Measurements from ENCODE around the gene KMT2C.
"Not testable (repeated sequence)": the region's sequence is repeated elsewhere in the genome, so short reads cannot be mapped to it uniquely, and the experiment has no call there.

The KMT2C gene

DNA sequence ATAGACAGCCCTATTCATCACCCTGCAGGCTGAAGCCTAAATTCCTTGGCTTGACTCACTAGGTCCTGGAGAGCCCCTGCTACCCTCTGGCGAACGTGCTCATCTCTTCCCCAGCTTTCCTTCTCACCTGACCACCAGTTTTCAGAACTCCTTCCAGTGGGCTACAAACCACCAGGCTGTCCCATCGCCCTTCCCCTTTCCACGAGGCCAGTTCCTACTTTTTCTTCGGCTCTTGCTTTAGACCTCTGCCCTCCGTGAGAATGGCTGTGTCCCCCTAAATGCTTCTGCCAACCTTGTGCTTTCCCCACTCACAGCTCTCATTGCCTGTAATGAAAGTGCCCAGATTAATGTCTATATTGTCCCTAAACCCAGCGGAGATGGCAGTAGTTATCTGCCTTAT lies 5.4 kb upstream of the KMT2C start:
- not testable (repeated sequence) for DNase-seq

- DNase-seq = not testable (repeated sequence)
Measured at GRCh38 chr7:152438017-152438416, 2.2 kb upstream of the KMT2C start.

DNA sequence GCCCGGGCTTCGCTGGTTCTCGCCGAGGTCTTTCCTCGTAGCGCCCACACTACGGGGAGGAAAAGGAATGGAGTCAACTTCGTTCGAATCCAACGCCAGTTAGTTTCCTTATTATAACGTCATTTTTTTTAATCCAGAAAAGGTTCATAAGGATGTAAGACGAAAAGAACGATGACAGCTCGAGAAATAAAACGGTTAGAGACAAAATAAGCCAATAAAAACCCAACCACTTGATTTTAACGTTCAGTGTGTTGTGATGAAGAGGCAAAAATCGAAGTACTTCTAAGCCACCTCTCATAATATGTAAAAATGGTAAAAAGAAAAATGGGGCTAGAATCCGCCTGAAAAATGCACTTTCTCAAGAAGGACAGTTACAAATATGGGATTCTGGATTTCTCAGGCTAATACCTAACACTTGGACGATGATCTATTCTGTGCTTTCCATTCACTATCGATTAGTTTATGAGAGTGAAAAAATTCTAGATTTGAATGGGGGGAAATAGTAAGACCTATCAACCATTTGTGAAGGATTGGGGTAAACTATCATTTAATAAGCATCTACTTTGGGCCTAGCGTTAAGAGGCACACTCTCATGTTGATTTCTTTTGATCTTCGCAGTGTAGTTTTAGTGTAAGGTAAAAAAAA lies 1.2 kb upstream of the KMT2C start:
- DNase-seq = not testable (repeated sequence)

GRCh38 chr7:152436111-152436930 lies 518 bp upstream of the KMT2C start:
- peak; percentile 88 for DNase-seq

DNA sequence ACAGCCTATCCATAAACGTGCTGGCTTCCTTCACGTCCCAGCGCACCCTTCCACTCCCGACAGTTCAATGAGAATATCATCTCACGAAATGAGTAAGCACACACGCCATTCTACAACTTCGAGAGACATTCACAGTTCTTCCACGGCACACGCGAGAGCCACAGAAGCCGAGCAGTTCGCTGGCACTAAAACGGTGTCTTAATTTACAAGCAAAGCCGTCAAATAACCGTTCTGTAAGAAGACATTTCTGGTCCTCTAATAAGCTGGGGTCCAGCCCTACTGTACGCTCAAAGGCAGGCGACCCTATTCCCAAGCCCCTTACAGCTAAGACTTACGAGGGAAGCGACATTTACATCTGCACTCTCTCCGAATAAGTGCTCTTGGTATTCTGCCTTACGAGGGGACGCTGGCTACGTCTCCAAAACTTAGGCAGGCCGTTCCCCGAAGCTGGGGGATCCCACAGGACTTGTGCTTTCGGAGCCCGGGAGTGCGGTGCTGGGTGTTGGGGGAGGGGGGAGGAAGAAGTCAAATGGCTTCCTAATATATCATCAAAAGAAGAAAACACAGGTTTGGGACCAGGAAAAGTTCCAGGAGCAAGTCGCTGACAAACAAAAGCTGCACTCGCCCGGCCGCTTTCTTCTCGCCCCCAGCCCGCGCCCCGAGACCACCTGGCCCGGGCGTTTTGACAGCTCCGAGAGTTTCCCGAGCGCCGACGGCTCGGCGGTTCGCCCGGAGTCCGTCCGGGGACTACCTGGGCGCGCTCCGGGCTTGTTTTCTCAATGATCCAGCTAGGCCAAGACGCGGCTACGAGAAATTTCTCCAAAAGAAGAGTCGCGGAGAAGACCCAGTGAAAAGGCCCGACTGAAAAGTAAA lies 1.1 kb downstream of the KMT2C start:
- peak; percentile 46 for DNase-seq

- DNase-seq = peak; percentile 67
Measured at GRCh38 chr7:152433721-152434490, 1.9 kb downstream of the KMT2C start.

- not testable (repeated sequence) for DNase-seq
Measured at GRCh38 chr7:152432735-152433134, 3.1 kb downstream of the KMT2C start.

DNA sequence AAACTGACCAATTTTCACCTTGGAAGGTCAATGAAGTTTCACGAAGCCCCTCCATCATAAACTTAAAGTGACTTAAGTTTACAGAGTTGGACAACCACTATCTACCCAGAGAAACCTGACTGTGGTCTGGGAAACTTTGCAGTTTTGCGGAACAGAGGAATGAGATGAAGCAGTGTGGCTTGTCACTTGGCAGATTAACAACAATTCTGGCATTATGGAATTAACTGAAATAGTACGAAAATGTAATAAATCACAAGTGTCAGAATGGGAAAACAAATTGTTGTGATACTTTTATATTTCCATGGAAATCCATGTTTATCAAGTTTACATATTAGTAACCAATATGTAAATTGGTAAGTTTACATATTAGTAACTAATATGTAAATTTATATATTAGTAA lies 4.9 kb downstream of the KMT2C start:
- DNase-seq = no peak

DNA sequence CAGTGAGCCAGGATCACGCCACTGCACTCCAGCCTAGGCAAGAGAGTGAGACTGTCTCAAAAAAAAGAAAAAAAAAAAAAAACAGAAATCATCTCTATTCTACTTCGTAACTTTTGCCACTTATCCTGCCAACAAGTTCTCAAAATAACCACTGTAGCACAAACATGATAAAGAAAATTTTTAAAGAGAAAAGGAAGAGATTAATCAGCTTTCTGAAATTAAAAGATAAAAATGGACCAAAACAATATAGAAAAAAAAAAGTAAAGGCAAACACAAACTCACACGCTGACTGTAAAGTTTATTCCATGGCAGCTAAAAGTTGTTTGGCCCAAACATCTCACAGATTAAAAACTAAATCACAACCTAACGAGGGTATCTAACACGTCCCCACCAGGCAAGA lies 5.7 kb downstream of the KMT2C start:
- DNase-seq = not testable (repeated sequence)

DNA sequence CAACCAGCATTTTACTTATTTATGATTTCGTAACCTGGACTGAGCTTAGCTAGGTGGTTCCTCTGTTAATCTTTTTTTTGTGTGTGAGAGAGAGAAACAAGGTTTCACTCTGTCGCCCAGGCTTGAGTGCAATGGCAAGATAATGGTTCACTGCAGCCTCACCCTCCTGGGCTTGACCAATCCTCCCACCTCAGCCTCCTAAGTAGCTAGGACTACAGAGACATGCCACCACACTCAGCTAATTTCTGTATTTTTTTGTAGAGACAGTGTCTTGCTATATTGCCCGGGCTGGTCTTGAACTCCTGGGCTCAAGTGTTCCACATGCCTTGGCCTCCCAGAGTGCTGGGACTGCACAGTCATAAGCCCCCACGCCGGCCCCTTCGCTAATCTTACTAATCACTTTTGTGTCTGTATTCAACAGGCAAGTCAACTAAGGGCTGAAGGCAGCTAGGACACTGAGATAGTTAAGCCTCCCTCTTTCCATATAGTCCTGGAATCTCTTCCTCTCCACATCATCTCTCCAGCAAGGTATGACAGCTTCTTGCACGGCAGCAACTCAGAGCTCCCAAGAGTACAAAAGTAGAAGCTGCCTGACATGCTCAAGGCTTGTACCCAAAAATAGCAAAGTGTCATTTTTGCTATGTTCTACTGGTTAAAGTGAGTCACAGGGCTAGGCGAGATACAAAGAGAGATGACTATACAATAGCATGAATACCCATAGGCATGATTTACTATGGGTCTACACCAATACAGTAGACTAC lies 11.3 kb downstream of the KMT2C start:
- no peak for DNase-seq

GRCh38 chr7:152423991-152424347 lies 11.8 kb downstream of the KMT2C start:
- DNase-seq = no peak

GRCh38 chr7:152423171-152423570 lies 12.6 kb downstream of the KMT2C start:
- not testable (repeated sequence) for DNase-seq

- not testable (repeated sequence) for DNase-seq
Measured at GRCh38 chr7:152420950-152421349, 14.9 kb downstream of the KMT2C start.

DNA sequence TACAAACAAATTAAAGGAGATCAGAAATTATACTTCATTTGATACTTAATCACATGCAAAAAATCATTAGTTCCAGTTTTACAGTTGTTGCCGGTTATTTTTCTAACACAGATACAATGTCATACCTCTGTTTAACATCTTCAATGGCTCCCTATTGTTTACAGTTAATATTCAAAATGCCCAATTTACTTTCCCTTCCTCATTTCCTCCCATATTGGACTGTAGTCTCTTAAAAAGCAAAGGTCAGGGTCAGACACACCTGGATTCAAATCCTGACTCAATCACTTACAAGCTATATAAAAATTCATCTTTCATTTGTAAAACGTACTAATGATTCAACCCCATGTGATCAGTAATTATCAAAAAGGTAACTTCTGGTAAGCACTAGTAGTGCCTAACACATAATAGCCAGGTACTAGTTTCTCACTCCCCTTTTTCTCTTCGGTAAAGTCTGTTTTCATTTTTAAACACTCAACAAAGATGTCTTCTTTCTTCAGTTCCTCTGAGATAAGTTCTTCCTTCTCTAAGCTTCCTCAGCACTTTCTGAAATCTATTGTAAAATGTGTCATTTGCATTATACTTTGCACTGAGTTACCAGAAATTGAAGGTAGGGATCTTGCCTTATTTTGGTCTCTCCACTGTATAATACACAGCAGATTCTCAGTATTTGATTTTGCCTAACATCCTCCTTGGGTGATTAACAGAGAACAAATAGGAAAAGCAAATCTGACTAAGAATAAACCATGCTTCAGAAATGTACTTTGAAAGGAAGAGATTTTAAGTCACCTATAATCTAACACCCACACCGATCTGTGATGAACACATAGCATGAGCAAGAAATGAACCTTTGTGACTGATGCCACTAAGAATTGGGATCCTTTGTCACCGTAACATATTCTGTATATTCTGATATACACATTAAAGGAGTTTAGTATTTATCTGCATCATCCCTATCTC lies 16.1 kb downstream of the KMT2C start:
- no peak for DNase-seq

DNA sequence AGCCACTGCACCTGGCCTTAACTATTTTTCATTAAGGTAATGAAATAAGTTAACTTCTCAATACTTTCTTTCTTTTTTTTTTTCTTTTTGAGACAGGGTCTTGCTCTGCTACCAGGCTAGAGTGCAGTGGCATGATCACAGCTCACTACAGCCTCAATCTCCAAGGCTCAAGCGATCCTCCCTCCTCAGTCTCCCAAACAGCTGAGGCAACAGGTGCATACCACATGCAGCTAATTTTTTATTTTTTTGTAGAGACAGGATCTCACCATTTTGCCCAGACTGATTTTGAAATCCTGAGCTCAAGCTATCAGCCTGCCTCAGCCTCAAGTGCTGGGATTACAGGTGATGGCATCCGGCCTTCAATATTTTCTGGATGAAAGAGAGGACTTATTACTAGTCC lies 21.0 kb downstream of the KMT2C start:
- no peak for DNase-seq

DNA sequence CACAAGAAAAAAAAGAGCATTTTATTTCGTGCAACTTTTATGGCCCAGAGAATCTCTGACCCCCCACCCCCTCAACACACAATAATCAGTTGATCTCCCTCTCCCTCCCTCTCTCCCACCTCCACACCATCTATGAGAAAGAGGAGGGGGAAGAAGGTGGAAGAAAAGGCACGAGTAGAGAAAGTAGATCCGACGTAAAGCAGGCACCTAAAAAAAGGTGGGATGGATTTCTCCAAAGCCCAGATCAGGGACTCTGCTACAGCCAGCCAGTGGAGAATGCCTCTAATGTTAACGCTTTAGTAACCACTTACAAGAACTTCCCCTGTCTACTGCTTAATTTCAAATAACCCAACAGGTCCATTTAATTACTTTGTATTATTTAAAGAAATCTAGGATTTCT lies 24.4 kb downstream of the KMT2C start:
- no peak for DNase-seq

DNA sequence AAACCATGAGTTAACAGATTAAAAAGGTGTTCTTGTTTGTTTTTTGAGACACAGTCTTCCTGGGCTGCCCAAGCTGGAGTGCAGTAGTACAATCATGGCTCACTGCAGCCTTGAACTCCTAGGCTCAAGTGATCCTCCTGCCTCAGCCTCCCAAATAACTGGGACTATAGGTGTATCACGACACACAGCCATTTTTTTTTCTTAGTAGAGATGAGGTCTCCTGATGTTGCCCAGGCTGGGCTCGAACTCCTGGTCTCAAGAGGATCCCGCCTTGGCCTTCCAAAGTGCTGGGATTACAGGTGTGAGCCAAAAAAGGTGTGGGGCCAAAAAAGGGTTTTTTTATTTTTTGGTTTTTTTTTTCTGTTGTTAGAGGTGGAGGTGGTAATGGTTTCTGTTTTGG lies 29.3 kb downstream of the KMT2C start:
- no peak for DNase-seq

GRCh38 chr7:152406030-152406429 lies 29.8 kb downstream of the KMT2C start:
- DNase-seq = not testable (repeated sequence)

- DNase-seq = no peak
Measured at GRCh38 chr7:152403726-152404125, 32.1 kb downstream of the KMT2C start.

DNA sequence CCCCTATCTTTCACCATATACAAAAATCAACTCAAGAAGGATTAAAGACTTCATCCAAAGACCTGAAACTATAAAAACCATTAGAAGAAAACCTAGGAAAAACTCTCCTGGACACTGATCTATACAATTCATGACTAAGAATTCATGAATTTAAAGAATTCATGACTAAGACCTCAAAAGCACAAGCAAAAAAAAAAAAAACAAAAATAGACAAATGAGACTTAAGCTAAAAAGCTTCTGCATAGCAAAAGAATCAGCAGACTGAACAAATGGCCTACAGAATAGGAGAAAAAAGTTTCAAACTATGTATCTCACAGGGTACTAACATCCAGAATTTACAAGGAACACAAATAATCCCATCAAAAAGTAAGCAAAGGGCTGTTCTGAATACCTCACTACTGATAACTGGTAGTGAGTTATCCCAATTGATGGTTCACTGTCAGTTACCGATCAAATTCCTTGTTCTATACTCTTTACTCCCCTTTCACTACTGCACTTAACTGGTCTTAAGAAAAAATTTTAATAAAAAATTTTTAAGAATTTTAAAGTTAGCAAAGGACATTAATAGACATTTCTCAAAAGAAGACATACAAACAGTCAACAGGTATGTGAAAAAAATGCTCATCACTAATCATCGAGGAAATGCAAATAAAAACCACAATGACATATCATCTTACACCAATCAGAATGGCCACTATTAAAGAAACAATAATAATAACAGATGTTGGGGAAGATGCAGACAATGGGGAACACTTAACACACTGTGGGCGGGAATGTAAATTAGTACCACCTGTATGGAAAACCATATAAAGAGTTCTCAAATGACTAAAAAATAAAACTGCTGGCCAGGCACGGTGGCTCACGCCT lies 33.2 kb downstream of the KMT2C start:
- no peak for DNase-seq

Measured in activated naive CD4-positive, alpha-beta T cell treated with Interleukin-2 at 50 U/mL for 16 hours (primary cell).